ENCODE results near the gene TPGS2. TPM values are rescaled to one million over a fixed set of nuclear protein-coding genes. Genes with fewer than 3 reads are reported as not detected.

The TPGS2 gene
- total RNA-seq, 1 donor from 2014 or later: 57.6 TPM

DNA sequence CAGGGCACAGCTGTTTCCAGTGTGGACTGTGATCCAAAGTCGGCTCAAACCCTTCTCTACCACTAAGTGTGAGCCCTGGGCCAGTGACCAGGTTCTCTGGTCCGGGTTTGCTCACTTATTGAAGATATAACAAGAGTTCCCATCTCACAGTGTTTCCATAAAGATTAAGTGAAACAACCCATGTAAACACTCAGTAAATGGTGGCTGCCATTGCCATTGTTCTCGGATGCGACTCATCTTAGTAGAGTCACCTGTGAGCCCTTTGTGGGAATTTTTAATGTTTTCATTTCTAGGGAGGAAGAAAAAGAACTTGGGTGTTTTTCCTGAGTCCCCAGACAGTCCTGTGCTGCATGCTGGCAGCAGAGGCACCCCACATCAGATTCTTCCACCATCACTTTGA is 53.4 kb downstream of the TPGS2 start:
- Histone ChIP-seq H3K27ac (no peak overlapping the region), H3K9me3 (no peaks in the 10 kb centered on the region), H3K27me3 (no peaks in the 10 kb centered on the region), H3K36me3 (no peaks in the 10 kb centered on the region), H3K4me1 (no peaks in the 10 kb centered on the region), H3K4me3 (no peak overlapping the region)
- no peak for ATAC-seq
- intact Hi-C loops (cut with DNase I): no loop called here
- DNase-seq: no peak
- no peak for TF ChIP-seq CTCF (IDR thresholded peaks at IDR 0.05)

DNA sequence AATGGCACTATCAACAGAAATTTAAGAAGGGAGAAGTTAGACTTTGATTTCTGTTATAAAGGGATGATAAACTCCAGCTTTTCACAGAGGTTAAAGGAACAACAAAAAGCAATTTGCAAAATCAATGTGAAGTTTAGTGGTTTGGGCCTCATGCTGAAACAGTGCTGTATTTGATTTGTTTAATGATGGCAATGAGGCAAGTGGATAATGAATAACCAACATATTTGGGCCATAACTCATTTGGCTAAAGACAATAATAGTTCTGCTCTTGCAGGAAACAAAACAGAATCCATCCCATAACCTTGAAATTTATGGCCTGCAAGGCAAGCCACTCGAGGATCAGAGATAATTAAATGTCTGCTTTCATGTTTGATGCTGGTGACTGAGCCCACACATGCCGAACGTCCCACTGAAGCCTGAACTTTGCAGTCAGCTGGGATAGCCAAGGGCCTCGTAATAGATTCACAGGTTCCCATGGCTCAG is 56.5 kb downstream of the TPGS2 start:
- Histone ChIP-seq H3K27me3 (no peaks in the 10 kb centered on the region), H3K9me3 (no peaks in the 10 kb centered on the region), H3K4me1 (no peaks in the 10 kb centered on the region), H3K27ac (no peak overlapping the region), H3K36me3 (no peaks in the 10 kb centered on the region), H3K4me3 (no peak overlapping the region)
- no peak for DNase-seq
- ATAC-seq: no peak
- no peak for TF ChIP-seq CTCF (IDR thresholded peaks at IDR 0.05)
- intact Hi-C loops (cut with DNase I): no loop called here

DNA sequence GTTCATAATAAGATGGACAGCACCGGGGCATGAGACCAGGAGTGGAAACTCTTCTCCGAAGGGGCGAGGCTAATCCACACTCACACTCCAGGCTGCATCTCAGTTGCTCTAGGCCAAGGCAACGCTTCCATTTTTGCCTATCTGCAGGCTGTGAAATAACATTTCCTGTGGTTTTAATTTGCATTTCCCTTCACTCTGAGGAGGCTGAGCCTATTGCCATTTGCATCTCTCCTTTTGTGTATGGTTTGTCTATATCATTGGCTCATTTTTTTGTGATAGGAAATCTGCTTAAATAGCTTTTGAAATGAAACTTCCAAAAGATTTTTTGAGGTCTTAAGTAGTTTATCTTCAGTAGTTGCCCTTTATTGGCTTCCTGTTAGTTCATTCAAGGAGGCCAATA is 57.6 kb downstream of the TPGS2 start:
- no peaks in the 10 kb centered on the region for H3K36me3 ChIP-seq
- intact Hi-C loops (cut with DNase I): no loop called here
- no peak for ATAC-seq
- no peaks in the 10 kb centered on the region for H3K27me3 ChIP-seq
- H3K4me3 ChIP-seq: no peak overlapping the region
- no peak overlapping the region for H3K27ac ChIP-seq
- H3K4me1 ChIP-seq: no peaks in the 10 kb centered on the region
- no peaks in the 10 kb centered on the region for H3K9me3 ChIP-seq
- TF ChIP-seq CTCF (IDR thresholded peaks at IDR 0.05): no peak
- no peak for DNase-seq

- Histone ChIP-seq H3K4me3 (no peak overlapping the region), H3K4me1 (no peaks in the 10 kb centered on the region), H3K27me3 (no peaks in the 10 kb centered on the region), H3K27ac (no peak overlapping the region), H3K9me3 (no peaks in the 10 kb centered on the region), H3K36me3 (no peaks in the 10 kb centered on the region)
- TF ChIP-seq CTCF (IDR thresholded peaks at IDR 0.05): no peak
- intact Hi-C loops (cut with DNase I): no loop called here
- DNase-seq (no peak), ATAC-seq (peak; percentile 69)
Measured at GRCh38 chr18:36770315-36770946, 58.4 kb downstream of the TPGS2 start.

DNA sequence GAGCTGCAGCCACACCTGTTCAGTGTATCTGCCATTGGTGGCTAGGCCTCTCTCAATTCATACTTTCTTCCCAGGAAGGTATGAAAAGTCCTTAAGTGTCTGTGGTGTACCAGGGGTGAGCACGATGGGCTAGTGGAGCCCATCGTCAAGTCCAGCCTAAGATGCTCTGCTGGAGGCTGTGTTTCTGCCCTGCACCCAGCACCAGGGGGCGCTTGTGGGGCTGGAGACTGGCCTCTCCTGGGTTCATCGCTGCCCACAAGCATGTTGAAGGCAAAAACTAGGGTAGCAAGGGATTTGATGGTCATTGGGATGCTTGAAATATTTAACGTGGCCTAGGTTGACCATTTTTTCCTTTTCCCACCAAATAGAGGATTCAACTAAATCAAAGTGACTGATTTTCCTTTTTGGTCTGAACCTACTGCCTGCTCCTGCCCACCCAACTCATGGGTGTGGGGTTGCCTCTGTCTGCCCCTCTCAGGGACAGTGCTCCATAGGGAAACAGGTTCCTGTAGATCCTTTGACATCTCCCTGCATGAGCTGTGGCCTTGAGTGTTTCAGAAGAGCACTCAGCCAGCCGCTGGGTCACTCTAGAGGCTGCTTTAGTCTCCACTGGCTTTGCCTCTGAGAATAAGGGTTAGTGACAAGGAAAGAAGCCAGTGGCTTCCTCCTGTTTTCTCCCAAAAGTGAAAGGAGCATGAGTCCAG is 59.0 kb downstream of the TPGS2 start:
- DNase-seq: no peak

More for the DNA sequence above, 59.0 kb downstream of the TPGS2 start:
- peak; percentile 45 for TF ChIP-seq CTCF (IDR thresholded peaks at IDR 0.05)
- H3K27ac ChIP-seq: no peak overlapping the region
- no peaks in the 10 kb centered on the region for H3K27me3 ChIP-seq
- H3K36me3 ChIP-seq: no peaks in the 10 kb centered on the region
- no peak overlapping the region for H3K4me3 ChIP-seq
- no peaks in the 10 kb centered on the region for H3K9me3 ChIP-seq
- H3K4me1 ChIP-seq: no peaks in the 10 kb centered on the region
- intact Hi-C loops (cut with DNase I): no loop called here
- ATAC-seq: peak; percentile 51

All from upper lobe of right lung (tissue), 1 donor.